ENCODE data around the gene DENND1C.

The DENND1C gene, protein sequence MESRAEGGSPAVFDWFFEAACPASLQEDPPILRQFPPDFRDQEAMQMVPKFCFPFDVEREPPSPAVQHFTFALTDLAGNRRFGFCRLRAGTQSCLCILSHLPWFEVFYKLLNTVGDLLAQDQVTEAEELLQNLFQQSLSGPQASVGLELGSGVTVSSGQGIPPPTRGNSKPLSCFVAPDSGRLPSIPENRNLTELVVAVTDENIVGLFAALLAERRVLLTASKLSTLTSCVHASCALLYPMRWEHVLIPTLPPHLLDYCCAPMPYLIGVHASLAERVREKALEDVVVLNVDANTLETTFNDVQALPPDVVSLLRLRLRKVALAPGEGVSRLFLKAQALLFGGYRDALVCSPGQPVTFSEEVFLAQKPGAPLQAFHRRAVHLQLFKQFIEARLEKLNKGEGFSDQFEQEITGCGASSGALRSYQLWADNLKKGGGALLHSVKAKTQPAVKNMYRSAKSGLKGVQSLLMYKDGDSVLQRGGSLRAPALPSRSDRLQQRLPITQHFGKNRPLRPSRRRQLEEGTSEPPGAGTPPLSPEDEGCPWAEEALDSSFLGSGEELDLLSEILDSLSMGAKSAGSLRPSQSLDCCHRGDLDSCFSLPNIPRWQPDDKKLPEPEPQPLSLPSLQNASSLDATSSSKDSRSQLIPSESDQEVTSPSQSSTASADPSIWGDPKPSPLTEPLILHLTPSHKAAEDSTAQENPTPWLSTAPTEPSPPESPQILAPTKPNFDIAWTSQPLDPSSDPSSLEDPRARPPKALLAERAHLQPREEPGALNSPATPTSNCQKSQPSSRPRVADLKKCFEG

DNA sequence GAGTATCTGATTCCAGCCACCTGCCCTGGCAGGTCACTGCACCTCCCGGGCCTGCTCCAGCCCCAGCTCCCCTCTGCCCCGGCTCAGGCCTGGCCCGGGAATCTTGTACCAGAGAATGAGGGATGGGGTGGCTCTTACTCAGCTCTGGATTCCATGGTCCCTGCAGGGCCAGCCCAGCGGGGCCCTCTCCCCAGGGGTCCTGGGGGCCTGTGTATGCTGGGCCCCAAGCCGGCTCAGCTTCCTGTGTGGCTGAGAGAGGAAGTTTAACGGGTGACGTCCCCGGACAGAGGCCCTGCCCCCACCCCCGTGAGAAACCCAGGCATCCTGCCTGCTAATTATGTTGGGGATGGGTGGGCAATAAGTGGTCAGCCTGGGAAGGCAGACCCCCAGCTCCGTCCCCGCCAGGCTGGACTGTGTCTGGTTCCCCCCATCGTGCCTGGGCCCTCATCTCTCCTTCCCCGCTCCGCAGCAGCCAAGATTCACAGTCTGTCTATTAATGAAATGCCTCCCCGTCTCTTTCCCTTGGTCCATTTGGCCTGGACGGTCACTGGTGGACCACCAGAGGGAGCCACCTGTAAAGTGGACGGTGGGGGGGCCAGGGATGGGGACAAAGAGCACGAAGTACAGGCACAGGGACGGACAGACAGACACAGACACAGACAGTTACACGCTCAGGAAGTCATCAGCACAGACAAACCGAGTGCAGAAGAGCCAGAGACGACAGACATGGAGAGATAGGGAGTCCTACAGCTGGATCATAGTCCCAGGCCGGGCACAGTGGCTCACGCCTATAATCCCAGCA, at the start of gene DENND1C:
DENND1C (minus strand) TSS at position 247 of the 802 bp plus-strand sequence; CDS start at position 155, 92 bp downstream.
- TF ChIP-seq, protein P1, sequence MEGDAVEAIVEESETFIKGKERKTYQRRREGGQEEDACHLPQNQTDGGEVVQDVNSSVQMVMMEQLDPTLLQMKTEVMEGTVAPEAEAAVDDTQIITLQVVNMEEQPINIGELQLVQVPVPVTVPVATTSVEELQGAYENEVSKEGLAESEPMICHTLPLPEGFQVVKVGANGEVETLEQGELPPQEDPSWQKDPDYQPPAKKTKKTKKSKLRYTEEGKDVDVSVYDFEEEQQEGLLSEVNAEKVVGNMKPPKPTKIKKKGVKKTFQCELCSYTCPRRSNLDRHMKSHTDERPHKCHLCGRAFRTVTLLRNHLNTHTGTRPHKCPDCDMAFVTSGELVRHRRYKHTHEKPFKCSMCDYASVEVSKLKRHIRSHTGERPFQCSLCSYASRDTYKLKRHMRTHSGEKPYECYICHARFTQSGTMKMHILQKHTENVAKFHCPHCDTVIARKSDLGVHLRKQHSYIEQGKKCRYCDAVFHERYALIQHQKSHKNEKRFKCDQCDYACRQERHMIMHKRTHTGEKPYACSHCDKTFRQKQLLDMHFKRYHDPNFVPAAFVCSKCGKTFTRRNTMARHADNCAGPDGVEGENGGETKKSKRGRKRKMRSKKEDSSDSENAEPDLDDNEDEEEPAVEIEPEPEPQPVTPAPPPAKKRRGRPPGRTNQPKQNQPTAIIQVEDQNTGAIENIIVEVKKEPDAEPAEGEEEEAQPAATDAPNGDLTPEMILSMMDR (IDR thresholded peaks at IDR 0.05; ENCODE audit: control insufficient read depth, extremely low read depth, insufficient read depth), result peak; percentile 25; the same call in 1 of the 2 replicates
- DNase-seq (ENCODE audit: low read depth), result no peak
- no peak within 1 kb of the TSS for H3K4me3 ChIP-seq (ENCODE audit: low read depth, low read length)

DNA sequence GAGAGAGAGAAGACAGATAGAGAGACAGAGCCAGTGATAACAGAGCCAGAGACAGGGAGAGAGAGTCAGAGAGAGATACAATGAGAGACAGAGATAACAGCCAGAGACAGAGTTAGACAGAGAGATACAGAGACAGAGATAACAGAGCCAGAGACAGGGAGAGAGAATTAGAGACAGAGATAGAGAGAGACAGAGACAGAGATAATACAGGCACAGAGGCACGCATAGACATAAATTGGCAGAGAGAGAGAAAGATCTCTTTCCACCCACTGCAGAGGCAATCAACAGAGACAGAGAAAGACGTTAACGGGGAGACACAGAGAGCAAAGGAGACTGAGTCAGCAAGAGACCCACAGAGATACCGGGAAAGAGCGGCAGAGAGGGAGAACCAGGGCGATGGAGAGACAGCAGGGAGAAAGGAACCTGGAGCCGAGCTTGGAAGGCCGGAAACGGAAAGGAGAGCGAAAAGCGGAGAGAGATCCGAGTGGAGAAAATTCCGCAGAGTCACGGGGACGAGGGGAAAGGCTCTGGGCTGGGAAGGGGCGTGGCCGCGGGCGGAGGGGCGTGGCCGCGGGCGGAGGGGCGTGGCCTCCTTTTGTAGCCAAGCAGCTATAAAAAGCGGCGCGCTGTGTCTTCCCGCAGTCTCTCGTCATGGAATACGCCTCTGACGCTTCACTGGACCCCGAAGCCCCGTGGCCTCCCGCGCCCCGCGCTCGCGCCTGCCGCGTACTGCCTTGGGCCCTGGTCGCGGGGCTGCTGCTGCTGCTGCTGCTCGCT, 49.0 kb upstream of the DENND1C start, which contains the start of gene TNFSF9:
TNFSF9 (plus strand) TSS at position 641 of the 777 bp plus-strand sequence; CDS start at position 652, 11 bp downstream.
- DNase-seq (ENCODE audit: low read depth), result peak; percentile 42
- peak within 1 kb of the TSS; percentile 70 for H3K4me3 ChIP-seq (ENCODE audit: low read depth, low read length)
- TF ChIP-seq, protein P1 (IDR thresholded peaks at IDR 0.05; ENCODE audit: control insufficient read depth, extremely low read depth, insufficient read depth), result no peak

DNA sequence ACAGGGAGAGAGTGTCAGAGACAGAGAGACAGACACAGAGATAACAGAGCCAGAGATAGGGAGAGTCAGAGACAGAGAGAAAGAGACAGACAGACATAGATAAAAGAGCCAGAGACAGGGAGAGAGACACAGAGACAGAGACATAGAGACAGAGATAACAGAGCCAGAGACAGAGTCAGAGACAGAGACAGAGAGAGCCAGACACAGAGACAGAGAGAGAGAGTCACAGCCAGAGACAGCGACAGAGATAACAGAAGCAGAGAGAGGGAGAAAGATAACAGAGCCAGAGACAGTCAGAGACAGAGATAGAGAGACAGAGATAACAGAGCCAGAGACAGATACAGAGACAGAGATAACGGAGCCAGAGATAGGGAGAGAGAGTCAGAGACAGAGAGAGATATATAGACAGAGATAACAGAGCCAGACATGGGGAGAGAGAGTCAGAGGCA, 48.4 kb upstream of the DENND1C start:
- no peak for DNase-seq (ENCODE audit: low read depth)
- TF ChIP-seq, protein P1 (IDR thresholded peaks at IDR 0.05; ENCODE audit: control insufficient read depth, extremely low read depth, insufficient read depth), result no peak
- H3K4me3 ChIP-seq (ENCODE audit: low read depth, low read length), result peak overlapping the region; percentile 70

DNA sequence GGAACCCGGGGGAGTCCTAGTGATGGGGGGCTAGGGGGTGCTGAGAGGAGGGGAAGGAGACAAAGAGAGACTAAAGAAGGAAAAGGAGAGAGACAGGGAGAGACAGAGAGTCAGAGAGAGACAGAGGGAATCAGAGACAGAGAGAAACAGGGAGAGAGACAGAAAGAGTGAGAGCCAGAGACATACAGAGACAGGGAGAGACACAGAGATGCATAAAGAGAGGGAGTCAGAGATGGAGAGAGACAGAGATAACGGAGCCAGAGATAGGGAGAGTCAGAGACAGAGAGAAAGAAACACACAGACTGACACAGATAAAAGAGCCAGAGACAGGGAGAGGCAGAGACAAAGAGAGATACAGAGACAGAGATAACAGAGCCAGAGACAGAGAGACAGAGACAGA, 47.8 kb upstream of the DENND1C start:
- TF ChIP-seq, protein P1 (IDR thresholded peaks at IDR 0.05; ENCODE audit: control insufficient read depth, extremely low read depth, insufficient read depth), result no peak
- no peak for DNase-seq (ENCODE audit: low read depth)
- no peak overlapping the region for H3K4me3 ChIP-seq (ENCODE audit: low read depth, low read length)

DNA sequence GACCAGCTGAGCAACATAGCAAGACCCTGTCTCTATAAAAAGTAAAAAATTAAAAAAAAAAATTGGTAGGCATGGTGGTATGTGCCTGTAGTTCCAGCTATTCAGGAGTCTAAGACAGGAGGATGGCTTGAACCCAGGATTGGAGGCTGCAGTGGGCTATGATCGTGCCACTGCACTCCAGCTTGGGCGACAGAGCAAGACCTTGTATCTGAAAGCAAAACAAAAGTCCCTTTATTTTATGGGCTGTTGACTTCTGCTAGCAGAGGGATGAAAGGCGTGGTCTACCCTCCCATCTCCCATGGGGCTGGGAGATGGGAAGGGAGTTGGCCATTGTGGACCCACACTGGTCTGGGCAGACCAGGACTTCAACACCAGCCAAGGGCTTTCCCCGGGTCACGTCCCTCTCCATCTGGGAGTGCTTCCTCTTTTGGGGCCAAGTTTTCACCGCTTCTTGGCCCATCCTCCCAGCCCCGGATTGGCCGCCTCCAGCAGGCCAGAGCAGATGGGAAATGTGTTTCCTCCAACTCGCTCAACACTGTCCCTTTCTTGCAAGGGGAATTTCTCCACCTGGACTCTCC, 47.0 kb upstream of the DENND1C start:
- DNase-seq (ENCODE audit: low read depth), result no peak
- no peak overlapping the region for H3K4me3 ChIP-seq (ENCODE audit: low read depth, low read length)
- TF ChIP-seq, protein P1 (IDR thresholded peaks at IDR 0.05; ENCODE audit: control insufficient read depth, extremely low read depth, insufficient read depth), result no peak
